ENCODE results near the gene ETHE1.

The ETHE1 gene

DNA sequence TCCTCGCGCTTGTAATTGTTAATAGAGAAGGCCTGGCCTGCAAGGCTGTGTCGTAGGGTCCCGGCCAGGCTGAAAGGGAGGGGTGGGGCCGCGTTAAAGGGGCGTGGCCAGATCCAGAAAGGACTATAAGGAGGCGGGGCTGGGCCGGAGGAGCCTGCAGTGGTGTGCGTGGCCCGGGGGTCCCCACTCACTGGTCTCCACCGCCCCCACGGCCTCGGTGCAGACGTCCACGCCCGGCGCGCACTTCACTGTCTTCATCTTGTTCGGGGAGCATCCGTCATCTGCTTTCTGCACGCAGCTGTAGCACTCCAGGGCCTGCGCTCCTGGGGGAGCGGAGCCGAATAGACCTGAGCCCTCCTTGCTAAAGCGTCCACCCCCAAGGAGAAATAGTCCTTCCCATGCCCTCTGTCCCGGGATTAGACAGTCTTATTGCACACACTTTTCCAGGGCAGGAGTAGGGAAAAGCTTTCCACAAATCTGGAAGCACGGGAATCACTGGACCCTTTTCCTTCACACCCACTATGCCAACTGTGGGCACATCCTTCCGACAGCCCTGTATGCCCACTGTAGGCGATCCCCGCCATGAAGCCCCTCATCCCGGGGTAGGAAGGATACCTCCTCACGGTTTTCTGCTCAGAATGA lies 62.7 kb downstream of the ETHE1 start:
- DNase-seq (ENCODE audit: low spot score): peak; percentile 59

DNA sequence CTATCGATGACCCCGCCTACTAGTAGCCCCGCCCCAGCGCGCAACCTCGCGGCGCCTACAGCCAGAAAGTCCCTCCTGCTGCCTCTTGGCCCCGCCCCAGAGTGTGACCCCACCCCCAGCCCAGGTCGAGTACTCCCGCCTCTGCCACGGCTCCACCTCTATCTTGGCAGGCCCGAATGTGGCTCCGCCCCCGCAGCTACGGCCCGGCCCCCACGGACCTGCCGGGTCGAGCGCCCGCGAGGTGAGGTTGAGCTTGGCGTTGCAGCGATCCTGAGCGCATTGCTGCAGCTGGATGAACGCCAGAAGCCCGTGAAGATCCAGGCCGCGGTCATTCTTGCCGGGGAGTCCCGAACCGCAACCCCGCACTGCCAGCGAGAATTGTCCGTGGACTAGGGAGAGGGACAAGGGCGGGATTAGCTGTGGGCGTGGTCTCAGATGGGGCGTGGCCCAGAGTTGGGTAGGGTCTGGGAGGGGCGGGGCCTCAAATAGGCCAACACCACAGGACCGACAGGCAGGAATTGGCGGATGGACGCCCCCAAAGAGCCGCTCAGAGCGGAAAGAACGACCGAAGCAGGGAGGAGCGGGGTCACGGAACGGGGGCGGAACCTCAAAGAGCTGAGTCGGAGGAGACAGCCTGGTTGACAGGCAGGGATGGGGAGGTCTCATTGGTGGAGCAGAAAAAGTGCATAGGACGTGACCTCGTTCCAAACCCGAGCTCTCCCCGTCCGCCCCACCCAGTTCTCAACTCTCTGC lies 63.4 kb downstream of the ETHE1 start:
- peak; percentile 88 for DNase-seq (ENCODE audit: low spot score)

DNA sequence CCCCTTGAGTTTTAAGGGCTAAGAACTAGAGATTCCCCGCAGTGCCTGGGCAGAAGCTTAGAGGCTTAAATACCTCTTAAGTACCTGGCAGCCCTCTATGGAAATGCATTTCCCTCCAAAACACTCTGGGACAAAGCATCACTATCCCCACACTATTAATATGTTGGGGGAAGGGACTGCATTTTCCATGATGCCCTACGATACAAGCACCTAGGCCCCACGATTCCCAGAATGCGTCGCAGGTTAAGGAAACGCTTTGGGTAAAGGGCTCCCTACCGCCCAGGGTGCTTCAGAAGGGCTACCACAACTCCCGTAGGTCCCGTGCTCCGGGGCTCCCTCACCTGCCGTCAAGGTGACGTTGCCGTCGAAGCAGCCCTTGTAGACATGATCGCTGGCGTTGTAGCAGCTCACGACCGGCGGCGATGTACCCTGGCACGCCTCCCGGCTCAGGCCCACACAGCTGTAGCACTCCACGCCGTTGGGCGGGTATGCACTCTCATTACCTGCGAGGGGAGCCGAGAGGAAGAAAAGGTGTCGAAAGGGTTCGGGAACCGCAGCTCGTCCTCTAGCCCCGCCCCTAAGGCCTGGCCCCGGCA lies 64.1 kb downstream of the ETHE1 start:
- DNase-seq (ENCODE audit: low spot score): no peak

DNA sequence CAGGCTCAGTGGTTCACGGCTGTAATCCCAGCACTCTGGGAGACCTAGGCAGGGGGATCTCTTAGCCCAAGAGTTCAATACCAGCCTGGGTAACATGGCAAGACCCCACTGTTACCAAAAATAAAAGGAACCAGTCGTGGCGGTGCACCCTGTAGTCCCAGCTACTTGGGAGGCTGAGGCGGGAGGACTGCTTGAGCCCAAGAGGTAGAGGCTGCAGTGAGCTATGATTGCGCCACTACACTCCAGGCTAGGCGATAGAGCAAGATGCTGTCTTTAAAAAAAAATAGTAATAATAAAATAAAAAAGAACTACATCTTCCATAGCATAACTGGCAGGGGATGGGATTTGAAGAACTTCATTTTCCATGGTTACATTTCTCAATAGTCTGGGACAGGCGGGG lies 64.6 kb downstream of the ETHE1 start:
- DNase-seq (ENCODE audit: low spot score): no peak

DNA sequence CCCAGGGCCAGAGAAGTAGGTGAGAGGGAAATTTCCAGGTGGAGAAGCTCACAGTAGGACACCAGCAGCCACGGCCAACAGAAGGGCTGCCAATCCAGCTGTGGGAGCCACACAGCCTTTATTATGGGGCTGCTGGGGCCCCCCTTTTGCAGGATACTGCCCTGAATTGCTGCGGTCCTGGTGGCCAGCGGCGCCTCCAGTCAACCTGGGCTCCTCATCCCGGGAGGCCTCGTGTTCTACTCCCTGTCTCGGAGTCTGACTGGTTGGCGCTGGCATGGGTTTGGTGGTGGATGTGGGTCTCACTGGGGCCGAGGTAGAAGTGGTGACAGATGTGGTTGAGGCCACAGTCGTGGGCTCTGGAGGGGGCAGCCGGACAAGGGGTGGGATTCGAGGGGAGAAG lies 65.7 kb downstream of the ETHE1 start:
- DNase-seq (ENCODE audit: low spot score): no peak

DNA sequence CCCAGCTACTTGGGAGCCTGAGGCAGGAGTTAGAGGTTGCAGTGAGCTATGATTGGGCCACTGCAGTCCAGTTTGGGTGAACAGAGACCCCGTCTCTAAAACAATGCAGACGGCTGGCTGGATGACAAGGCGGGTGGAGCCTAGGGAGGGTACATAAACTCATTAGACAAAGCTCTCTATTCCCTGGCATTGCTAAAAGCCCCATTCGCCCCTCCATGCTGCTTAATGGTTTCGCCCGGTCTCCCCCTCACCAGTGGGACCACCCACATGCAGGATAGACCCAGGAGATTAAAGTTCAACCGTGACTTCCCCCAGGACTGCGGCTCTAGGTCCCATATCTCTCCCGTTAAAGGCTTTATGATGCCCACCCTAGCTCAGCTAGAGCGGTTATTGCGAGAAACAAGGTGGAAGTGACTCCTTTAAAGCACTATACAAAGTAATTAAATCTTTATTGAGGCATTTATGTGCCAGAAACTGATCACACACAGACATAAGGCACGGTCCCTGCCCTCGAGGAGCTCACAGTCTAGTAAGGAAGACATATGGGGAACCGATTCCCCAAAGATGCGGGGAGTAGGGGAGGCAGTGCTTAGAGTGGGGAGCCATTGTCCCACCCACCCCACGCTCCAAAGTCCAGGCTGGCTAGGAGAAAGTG lies 66.5 kb downstream of the ETHE1 start:
- no peak for DNase-seq (ENCODE audit: low spot score)

DNA sequence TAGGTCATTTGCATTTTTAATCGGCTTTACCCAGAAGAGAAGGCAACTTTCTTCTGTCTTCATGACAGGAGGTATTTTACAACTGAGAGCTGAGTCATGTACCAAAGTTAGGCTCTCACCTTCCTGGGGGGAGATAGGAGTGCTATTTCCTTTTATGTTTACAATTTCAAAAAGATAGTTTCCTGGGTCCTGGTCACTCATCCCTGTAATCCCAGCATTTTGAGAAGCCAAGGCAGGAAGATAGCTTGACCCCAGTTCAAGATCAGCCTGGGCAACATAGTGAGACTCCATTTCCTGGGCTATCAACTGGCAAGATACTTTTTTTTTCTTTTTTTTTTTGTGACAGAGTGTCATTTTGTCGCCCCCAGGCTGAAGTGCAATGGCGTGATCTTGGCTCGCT lies 69.2 kb downstream of the ETHE1 start:
- no peak for DNase-seq (ENCODE audit: low spot score)
